A549 (cell line): ENCODE measurements around the gene PPFIA2. TPM values are rescaled to one million over a fixed set of nuclear protein-coding genes. Genes with fewer than 3 reads are reported as not detected.

Experiments
- ATAC-seq, 2 experiments: fragments of 200-7000 bp in 1 of 2; fragments of >200 bp in 1 of 2; cut with Nextera tagmentation in 1 of 2; cut with Tn5 transposase in 1 of 2; 3 replicates each; pipeline versions ENCODE4 v1.8.0 to v1.9.1; 2018 to 2020; ENCODE audit warnings: mild to moderate bottlenecking in 1 of 2, moderate library complexity in 1 of 2
- CTCF ChIA-PET: fragments of 300-600 bp; sonication (Branson Sonifier 250); formaldehyde crosslinking; extraction: SDS; loops from one replicate; lab custom pipeline; 2021; ENCODE audit warnings: antibody characterized with exemption, inconsistent platforms; lab: Yijun Ruan, JAX
- POLR2A ChIA-PET: fragments of 350-600 bp; formaldehyde crosslinking; extraction: SDS; loops from one replicate; lab custom pipeline; 2021; ENCODE audit warnings: antibody characterized with exemption, inconsistent platforms; lab: Yijun Ruan, JAX
- DNase-seq, 2 experiments: peaks; one replicate each; pipeline versions ENCODE4 v3.0.0 to v3.0.0-alpha.2; 2011 to 2016; ENCODE audit warnings: low read depth in 1 of 2, low spot score in 1 of 2
- FAIRE-seq: peaks from 2 replicates; lab custom pipeline; 2011; peaks lifted over from hg19 to GRCh38; lab: Jason Lieb, UNC
- H3K27ac ChIP-seq, 2 experiments: fragments of >200 bp; sonication (Bioruptor Twin); formaldehyde crosslinking; 3 replicates each; pipeline ENCODE4 v1.5.1; 2016 to 2017
- H3K4me1 ChIP-seq: fragments of >200 bp; sonication (Bioruptor Twin); formaldehyde crosslinking; 3 replicates; pipeline ENCODE4 v1.6.1; 2016
- H3K4me2 ChIP-seq: fragments of >200 bp; sonication (Bioruptor Twin); formaldehyde crosslinking; 3 replicates; pipeline ENCODE4 v1.6.1; 2016
- H3K4me3 ChIP-seq: fragments of >200 bp; sonication (Bioruptor Twin); formaldehyde crosslinking; 3 replicates; pipeline ENCODE4 v1.5.1; 2016
- H3K9me3 ChIP-seq: fragments of >200 bp; sonication (Bioruptor Twin); formaldehyde crosslinking; 3 replicates; pipeline ENCODE4 v1.6.1; 2016
- ESRRA ChIP-seq: fragments of 150-350 bp; IDR thresholded peaks from 2 replicates; pipeline ENCODE4 v1.6.1; 2014; ENCODE audit warnings: mild to moderate bottlenecking, low read length, borderline replicate concordance
- FOSL2 ChIP-seq, 2 experiments: fragments of 450-650 bp in 1 of 2; fragments of >200 bp in 1 of 2; sonication (Bioruptor Twin) in 1 of 2; formaldehyde crosslinking; IDR thresholded peaks; 2 replicates each; pipeline versions ENCODE4 v1.5.0 to v1.6.1; 2016 to 2020; ENCODE audit warnings: mild to moderate bottlenecking in 1 of 2, moderate library complexity in 1 of 2
- HEYL ChIP-seq: fragments of 250-450 bp; sonication (Bioruptor Pico); IDR thresholded peaks from 2 replicates; pipeline ENCODE4 v1.8.0; 2021; ENCODE audit warnings: mild to moderate bottlenecking, moderate library complexity
- HOXA7 ChIP-seq: fragments of 250-450 bp; sonication (Bioruptor Pico); IDR thresholded peaks from 2 replicates; pipeline ENCODE4 v1.5.0; 2020; ENCODE audit warnings: mild to moderate bottlenecking, moderate library complexity
- HOXB13 ChIP-seq: fragments of 250-450 bp; sonication (Bioruptor Pico); IDR thresholded peaks from 2 replicates; pipeline ENCODE4 v1.5.0; 2020; ENCODE audit warnings: low read depth, mild to moderate bottlenecking, moderate library complexity
- JUNB ChIP-seq: fragments of >200 bp; sonication (Bioruptor Twin); formaldehyde crosslinking; IDR thresholded peaks from 2 replicates; pipeline ENCODE4 v1.6.1; 2016
- NFE2L2 ChIP-seq: fragments of 150-350 bp; conservative IDR thresholded peaks from 2 replicates; pipeline ENCODE4 v1.6.1; 2014; ENCODE audit warnings: low read length
- NPAS2 ChIP-seq: fragments of 250-450 bp; sonication (Bioruptor Pico); IDR thresholded peaks from 2 replicates; pipeline ENCODE4 v1.8.0; 2022; ENCODE audit warnings: mild to moderate bottlenecking, moderate library complexity, borderline replicate concordance
- NR3C1 ChIP-seq: fragments of >200 bp; sonication (Bioruptor Twin); formaldehyde crosslinking; IDR thresholded peaks from 3 replicates; pipeline ENCODE4 v1.6.1; 2017
- RCOR1 ChIP-seq: fragments of 150-350 bp; IDR thresholded peaks from 2 replicates; pipeline ENCODE4 v1.6.1; 2014; ENCODE audit warnings: antibody characterized with exemption, low read length, low read depth
- ZNF302 ChIP-seq: fragments of 250-450 bp; sonication (Bioruptor Pico); IDR thresholded peaks from 2 replicates; pipeline ENCODE4 v1.9.0; 2021; ENCODE audit warnings: inconsistent platforms, mild to moderate bottlenecking, moderate library complexity
- polyA plus RNA-seq, 4 experiments: library from polyadenylated mRNA; depleted of rRNA in 3 of 4; stranded (reverse); fragments of >200 nt; fragmentation: RNase III in 1 of 4; extraction: RNeasy Plus Mini Kit Qiagen cat#74134 plus additional on column Dnase treatment in 1 of 4; gene quantifications; 2 replicates in 3 of 4; 3 replicates in 1 of 4; pipeline ENCODE4 v1.2.3, GENCODE V29; 2011 to 2017
- TF ChIP-seq, protein P1 (sequence below): fragments of 200-600 bp; sonication (generic); IDR thresholded peaks from 2 replicates; pipeline ENCODE4 v1.6.1; 2016; ENCODE audit warnings: antibody characterized with exemption, mild to moderate bottlenecking, moderate library complexity
- TF ChIP-seq, protein P2 (sequence below): fragments of 250-450 bp; sonication (Bioruptor Pico); IDR thresholded peaks from 2 replicates; pipeline ENCODE4 v1.5.0; 2021; ENCODE audit warnings: mild to moderate bottlenecking, moderate library complexity, borderline replicate concordance
- TF ChIP-seq, protein P3 (sequence below): IDR thresholded peaks from 2 replicates; pipeline ENCODE4 v1.6.1; 2012
- TF ChIP-seq, protein P4 (sequence below): fragments of >200 bp; sonication (Bioruptor Twin); formaldehyde crosslinking; IDR thresholded peaks from 3 replicates; pipeline ENCODE4 v1.5.1; 2016
- TF ChIP-seq, protein P5 (sequence below): IDR thresholded peaks from 2 replicates; pipeline ENCODE4 v1.6.1; 2012; ENCODE audit warnings: low read depth, borderline replicate concordance
- TF ChIP-seq, protein P6 (sequence below): IDR thresholded peaks from 2 replicates; pipeline ENCODE4 v1.6.1; 2012

PPFIA2 gene
- polyA plus RNA-seq, 2 of the 4 experiments (the other 2 are of a cell fraction): not detected

DNA sequence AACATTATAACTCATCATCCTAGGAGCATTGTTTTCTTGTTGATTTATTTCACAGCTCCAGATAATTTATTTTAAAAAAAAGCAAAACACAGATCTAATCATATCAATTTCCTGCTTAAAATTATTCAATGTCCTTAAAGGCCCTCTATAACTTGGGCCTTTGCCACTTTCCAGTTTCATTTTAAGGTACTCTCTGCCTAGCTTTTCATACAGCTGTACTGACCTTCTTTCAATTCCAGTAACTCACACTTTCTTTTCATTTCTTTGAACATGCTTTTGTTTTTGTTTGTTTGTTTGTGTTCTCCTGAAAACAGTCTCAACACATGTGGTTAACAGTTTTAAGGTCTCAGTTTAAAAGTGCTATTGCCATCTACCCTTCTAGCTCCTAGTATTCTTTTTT lies 399.4 kb downstream of the PPFIA2 start:
- Histone ChIP-seq H3K4me1 (no peaks in the 10 kb centered on the region), H3K9me3 (no peaks in the 10 kb centered on the region), H3K27ac (no peak overlapping the region), H3K4me3 (no peak overlapping the region), H3K4me2 (no peak overlapping the region)
- no peak for DNase-seq
- ATAC-seq: no peak
- ChIA-PET POLR2A (no interaction called here), CTCF (no interaction called here)
- TF ChIP-seq RCOR1: no peak
- TF ChIP-seq, protein P1, sequence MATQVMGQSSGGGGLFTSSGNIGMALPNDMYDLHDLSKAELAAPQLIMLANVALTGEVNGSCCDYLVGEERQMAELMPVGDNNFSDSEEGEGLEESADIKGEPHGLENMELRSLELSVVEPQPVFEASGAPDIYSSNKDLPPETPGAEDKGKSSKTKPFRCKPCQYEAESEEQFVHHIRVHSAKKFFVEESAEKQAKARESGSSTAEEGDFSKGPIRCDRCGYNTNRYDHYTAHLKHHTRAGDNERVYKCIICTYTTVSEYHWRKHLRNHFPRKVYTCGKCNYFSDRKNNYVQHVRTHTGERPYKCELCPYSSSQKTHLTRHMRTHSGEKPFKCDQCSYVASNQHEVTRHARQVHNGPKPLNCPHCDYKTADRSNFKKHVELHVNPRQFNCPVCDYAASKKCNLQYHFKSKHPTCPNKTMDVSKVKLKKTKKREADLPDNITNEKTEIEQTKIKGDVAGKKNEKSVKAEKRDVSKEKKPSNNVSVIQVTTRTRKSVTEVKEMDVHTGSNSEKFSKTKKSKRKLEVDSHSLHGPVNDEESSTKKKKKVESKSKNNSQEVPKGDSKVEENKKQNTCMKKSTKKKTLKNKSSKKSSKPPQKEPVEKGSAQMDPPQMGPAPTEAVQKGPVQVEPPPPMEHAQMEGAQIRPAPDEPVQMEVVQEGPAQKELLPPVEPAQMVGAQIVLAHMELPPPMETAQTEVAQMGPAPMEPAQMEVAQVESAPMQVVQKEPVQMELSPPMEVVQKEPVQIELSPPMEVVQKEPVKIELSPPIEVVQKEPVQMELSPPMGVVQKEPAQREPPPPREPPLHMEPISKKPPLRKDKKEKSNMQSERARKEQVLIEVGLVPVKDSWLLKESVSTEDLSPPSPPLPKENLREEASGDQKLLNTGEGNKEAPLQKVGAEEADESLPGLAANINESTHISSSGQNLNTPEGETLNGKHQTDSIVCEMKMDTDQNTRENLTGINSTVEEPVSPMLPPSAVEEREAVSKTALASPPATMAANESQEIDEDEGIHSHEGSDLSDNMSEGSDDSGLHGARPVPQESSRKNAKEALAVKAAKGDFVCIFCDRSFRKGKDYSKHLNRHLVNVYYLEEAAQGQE: no peak
- no peak for TF ChIP-seq FOSL2 (IDR thresholded peaks at IDR 0.05)
- TF ChIP-seq FOSL2 (CRISPR knock-in tag; IDR thresholded peaks at IDR 0.05): no peak
- TF ChIP-seq, protein P2, sequence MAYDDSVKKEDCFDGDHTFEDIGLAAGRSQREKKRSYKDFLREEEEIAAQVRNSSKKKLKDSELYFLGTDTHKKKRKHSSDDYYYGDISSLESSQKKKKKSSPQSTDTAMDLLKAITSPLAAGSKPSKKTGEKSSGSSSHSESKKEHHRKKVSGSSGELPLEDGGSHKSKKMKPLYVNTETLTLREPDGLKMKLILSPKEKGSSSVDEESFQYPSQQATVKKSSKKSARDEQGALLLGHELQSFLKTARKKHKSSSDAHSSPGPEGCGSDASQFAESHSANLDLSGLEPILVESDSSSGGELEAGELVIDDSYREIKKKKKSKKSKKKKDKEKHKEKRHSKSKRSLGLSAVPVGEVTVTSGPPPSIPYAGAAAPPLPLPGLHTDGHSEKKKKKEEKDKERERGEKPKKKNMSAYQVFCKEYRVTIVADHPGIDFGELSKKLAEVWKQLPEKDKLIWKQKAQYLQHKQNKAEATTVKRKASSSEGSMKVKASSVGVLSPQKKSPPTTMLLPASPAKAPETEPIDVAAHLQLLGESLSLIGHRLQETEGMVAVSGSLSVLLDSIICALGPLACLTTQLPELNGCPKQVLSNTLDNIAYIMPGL (CRISPR knock-in tag): no peak
- no peak for TF ChIP-seq NFE2L2
- TF ChIP-seq, protein P3, sequence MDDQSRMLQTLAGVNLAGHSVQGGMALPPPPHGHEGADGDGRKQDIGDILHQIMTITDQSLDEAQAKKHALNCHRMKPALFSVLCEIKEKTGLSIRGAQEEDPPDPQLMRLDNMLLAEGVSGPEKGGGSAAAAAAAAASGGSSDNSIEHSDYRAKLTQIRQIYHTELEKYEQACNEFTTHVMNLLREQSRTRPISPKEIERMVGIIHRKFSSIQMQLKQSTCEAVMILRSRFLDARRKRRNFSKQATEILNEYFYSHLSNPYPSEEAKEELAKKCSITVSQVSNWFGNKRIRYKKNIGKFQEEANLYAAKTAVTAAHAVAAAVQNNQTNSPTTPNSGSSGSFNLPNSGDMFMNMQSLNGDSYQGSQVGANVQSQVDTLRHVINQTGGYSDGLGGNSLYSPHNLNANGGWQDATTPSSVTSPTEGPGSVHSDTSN: no peak
- TF ChIP-seq NPAS2 (CRISPR knock-in tag): no peak
- TF ChIP-seq HOXA7 (CRISPR knock-in tag): no peak
- TF ChIP-seq, protein P4, sequence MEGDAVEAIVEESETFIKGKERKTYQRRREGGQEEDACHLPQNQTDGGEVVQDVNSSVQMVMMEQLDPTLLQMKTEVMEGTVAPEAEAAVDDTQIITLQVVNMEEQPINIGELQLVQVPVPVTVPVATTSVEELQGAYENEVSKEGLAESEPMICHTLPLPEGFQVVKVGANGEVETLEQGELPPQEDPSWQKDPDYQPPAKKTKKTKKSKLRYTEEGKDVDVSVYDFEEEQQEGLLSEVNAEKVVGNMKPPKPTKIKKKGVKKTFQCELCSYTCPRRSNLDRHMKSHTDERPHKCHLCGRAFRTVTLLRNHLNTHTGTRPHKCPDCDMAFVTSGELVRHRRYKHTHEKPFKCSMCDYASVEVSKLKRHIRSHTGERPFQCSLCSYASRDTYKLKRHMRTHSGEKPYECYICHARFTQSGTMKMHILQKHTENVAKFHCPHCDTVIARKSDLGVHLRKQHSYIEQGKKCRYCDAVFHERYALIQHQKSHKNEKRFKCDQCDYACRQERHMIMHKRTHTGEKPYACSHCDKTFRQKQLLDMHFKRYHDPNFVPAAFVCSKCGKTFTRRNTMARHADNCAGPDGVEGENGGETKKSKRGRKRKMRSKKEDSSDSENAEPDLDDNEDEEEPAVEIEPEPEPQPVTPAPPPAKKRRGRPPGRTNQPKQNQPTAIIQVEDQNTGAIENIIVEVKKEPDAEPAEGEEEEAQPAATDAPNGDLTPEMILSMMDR: no peak
- TF ChIP-seq, protein P5, sequence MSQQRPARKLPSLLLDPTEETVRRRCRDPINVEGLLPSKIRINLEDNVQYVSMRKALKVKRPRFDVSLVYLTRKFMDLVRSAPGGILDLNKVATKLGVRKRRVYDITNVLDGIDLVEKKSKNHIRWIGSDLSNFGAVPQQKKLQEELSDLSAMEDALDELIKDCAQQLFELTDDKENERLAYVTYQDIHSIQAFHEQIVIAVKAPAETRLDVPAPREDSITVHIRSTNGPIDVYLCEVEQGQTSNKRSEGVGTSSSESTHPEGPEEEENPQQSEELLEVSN: no peak
- TF ChIP-seq HOXB13 (CRISPR knock-in tag): no peak
- TF ChIP-seq JUNB: no peak
- no peak for TF ChIP-seq HEYL
- TF ChIP-seq NR3C1: no peak
- no peak for TF ChIP-seq ESRRA
- TF ChIP-seq ZNF302 (CRISPR knock-in tag): no peak
- TF ChIP-seq, protein P6, sequence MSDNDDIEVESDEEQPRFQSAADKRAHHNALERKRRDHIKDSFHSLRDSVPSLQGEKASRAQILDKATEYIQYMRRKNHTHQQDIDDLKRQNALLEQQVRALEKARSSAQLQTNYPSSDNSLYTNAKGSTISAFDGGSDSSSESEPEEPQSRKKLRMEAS: no peak
- FAIRE-seq: no peak
